Right lobe of liver (tissue), 6 donors: ENCODE data around the gene PHF12. TPM values are rescaled to one million over a fixed set of nuclear protein-coding genes. Genes with fewer than 3 reads are reported as not detected.
A peak's percentile ranks its signal among the peaks of the same experiment; 100 is the strongest.

Experiments
- ATAC-seq, 4 donors: fragments of 200-7000 bp; cut with Tn5 transposase; one replicate each; pipeline ENCODE4 v1.9.1; 2020; ENCODE audit warnings: mild to moderate bottlenecking in 4 of 4, moderate library complexity in 4 of 4
- DNase-seq, 3 donors: peaks; one replicate each; pipeline ENCODE4 v3.0.0-alpha.2; 2020
- H3K27ac ChIP-seq, 3 donors: fragments of 200-600 bp; one replicate each; pipeline ENCODE4 v1.8.0; 2022
- H3K27me3 ChIP-seq, 2 donors: fragments of 200-600 bp; one replicate each; pipeline ENCODE4 v1.8.0; 2022
- H3K36me3 ChIP-seq, 4 donors: fragments of 200-600 bp; sonication (generic) in 1 of 4; one replicate each; pipeline versions ENCODE4 v1.5.1 to v1.8.0; 2017 to 2022; ENCODE audit warnings: control low read depth in 1 of 4
- H3K4me1 ChIP-seq, 4 donors: fragments of 200-600 bp; sonication (generic) in 1 of 4; one replicate each; pipeline versions ENCODE4 v1.5.1 to v1.8.0; 2017 to 2022; ENCODE audit warnings: control low read depth in 1 of 4
- H3K4me3 ChIP-seq, 3 donors: fragments of 200-600 bp; one replicate each; pipeline ENCODE4 v1.8.0; 2022
- H3K9me3 ChIP-seq, 4 donors: fragments of 200-600 bp; sonication (generic) in 1 of 4; one replicate each; pipeline versions ENCODE4 v1.5.1 to v1.8.0; 2017 to 2022; ENCODE audit warnings: control low read depth in 1 of 4
- POLR2A ChIP-seq: fragments of 450-650 bp; IDR thresholded peaks from one replicate; pipeline ENCODE4 v1.6.1; 2017; ENCODE audit warnings: antibody characterized with exemption, mild to moderate bottlenecking
- WGBS: methylation state at CpG from one replicate; pipeline ENCODE4 v1.1.6; 2018; ENCODE audit warnings: low coverage, low lambda C conversion rate; ENCODE audit not compliant: insufficient coverage; ENCODE audit errors: missing lambda C conversion rate; 5-methylcytosine and 5-hydroxymethylcytosine counted together
- intact Hi-C, 2 donors: fragments of 100-400 bp; cut with DNase I; formaldehyde crosslinking; loops; one replicate each; pipeline versions ENCODE4 v1.11.2 to v1.14.1; 2022
- total RNA-seq, 6 experiments: library from RNA; depleted of rRNA in 2 of 6; stranded (reverse); fragments of >200 nt in 2 of 6; fragmentation: NEBNext Ultra II Directional in 3 of 6; extraction: Animal tissue kit (Norgen Biotek cat#: 25700) in 3 of 6; gene quantifications; one replicate each; pipeline versions ENCODE4 v1.1.0 to v1.2.4, GENCODE V29; 2016 to 2023
- TF ChIP-seq, protein P1 (sequence below), 4 donors: fragments of 200-600 bp in 3 of 4; fragments of 450-650 bp in 1 of 4; IDR thresholded peaks; one replicate each; pipeline versions ENCODE4 v1.5.1 to v1.8.0; 2016 to 2022; ENCODE audit warnings: antibody characterized with exemption in 4 of 4, mild to moderate bottlenecking in 2 of 4
- donor health status: DM: no; HTN: yes; CAD: no.
- donor health status: DM: no; HTN: no; CAD: no.
- donor health status: DM: no; HTN: no; CAD: no.
- donor health status: DM: no; HTN: yes; CAD: no.
- donor health status: DM: no; HTN: yes; CAD: no.

The PHF12 gene
- total RNA-seq, 6 experiments from 2014 or later, result 13.0 to 33.1 (median 17.4) TPM

DNA sequence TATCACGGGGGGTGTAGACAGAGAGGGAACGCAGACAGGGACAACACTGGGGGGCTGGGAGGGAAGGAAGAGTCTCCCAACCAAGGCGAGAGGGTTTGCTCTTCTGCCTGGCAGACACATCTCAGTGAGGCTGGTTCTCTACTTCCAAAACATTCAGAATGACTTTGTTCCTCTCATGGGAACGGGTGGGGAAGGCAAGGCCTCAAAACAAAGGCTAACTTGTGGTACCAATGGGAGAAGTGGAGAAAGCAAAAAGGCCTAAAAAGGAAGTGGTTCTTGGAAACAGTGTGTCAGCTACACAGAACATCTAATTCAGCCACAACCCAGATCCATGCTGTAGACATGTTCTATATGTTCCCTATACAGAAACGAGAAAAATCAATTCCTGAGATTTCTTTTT, 61.3 kb downstream of the PHF12 start:
- ATAC-seq, result peak in 1 of 4 donors; percentile 18
- no peak for DNase-seq
- intact Hi-C loops, result no loop called here
- H3K4me1 ChIP-seq, result peaks cover 0 to 29% (median 10%) of the 10 kb centered on the region in 4 donors
- H3K27me3 ChIP-seq, result no peaks in the 10 kb centered on the region
- no peak overlapping the region for H3K27ac ChIP-seq
- no peak for TF ChIP-seq POLR2A
- TF ChIP-seq, protein P1, sequence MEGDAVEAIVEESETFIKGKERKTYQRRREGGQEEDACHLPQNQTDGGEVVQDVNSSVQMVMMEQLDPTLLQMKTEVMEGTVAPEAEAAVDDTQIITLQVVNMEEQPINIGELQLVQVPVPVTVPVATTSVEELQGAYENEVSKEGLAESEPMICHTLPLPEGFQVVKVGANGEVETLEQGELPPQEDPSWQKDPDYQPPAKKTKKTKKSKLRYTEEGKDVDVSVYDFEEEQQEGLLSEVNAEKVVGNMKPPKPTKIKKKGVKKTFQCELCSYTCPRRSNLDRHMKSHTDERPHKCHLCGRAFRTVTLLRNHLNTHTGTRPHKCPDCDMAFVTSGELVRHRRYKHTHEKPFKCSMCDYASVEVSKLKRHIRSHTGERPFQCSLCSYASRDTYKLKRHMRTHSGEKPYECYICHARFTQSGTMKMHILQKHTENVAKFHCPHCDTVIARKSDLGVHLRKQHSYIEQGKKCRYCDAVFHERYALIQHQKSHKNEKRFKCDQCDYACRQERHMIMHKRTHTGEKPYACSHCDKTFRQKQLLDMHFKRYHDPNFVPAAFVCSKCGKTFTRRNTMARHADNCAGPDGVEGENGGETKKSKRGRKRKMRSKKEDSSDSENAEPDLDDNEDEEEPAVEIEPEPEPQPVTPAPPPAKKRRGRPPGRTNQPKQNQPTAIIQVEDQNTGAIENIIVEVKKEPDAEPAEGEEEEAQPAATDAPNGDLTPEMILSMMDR (IDR thresholded peaks at IDR 0.05), result no peak
- WGBS, result 72% methylated on average over 5 of the region's 5 CpGs
- H3K9me3 ChIP-seq, result no peaks in the 10 kb centered on the region
- H3K36me3 ChIP-seq, result peaks cover 0 to 10% (median 5%) of the 10 kb centered on the region in 4 donors
- H3K4me3 ChIP-seq, result no peak overlapping the region

DNA sequence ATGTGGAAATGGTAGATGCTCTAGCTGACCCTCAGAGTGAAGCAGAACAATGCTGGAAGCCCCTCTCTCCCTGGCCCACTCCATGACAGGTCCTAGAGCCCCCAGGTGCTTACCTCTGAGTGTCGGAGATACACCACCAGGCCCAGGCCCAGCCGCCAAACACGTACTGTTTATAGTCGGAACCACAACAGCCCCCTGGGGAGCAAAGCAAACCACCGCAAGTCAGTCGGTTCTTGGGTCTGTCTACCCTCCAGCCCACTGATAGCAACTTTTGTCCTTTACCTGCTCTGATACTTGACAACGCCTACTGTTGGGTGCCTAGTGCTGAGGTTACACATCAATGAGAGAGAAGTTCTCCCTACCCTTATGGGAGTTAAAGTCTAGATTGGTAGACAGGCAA, 62.5 kb downstream of the PHF12 start:
- DNase-seq (no peak), ATAC-seq (no peak)
- Histone ChIP-seq H3K4me3 (no peak overlapping the region), H3K9me3 (no peaks in the 10 kb centered on the region), H3K27ac (no peak overlapping the region), H3K4me1 (peaks cover 0 to 19% (median 7%) of the 10 kb centered on the region in 4 donors), H3K27me3 (no peaks in the 10 kb centered on the region), H3K36me3 (peaks cover 0 to 19% (median 8%) of the 10 kb centered on the region in 4 donors)
- TF ChIP-seq, protein P1 (IDR thresholded peaks at IDR 0.05), result no peak
- TF ChIP-seq POLR2A, result no peak
- WGBS, result 97% methylated on average over 5 of the region's 7 CpGs
- intact Hi-C loops, result no loop called here

DNA sequence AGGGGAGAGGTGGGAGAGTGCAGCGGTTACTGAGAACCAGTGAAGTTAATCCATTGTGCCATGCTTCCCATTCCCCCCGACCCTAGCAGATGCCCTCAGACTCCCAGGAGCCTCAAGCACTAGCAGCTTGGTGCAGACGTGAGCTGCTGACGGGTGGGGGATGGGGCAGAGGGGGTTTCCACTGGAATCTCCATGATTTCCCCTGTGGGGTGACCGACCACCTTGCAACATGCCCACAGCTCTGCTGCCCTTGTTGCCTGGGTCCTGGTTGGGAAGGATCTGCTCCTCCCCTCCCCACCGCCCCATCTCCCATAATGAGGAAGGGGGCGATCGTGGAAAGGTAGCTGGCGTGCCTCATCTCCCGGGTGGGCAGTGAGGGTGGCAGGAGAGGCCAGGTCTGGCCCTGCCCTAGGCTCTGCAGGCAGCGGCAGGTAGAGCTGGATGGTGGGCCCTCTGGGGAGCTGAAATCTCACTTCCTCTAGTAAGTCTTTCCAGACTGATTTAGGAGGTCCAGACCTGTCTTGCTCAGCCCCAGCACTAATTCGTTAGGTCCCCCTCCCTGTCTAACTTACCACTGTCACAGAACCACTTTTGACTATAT, 63.3 kb downstream of the PHF12 start:
- H3K36me3 ChIP-seq, result peaks cover 0 to 25% (median 9%) of the 10 kb centered on the region in 4 donors
- no peak overlapping the region for H3K4me3 ChIP-seq
- DNase-seq (no peak), ATAC-seq (no peak)
- intact Hi-C loops, result no loop called here
- H3K27me3 ChIP-seq, result no peaks in the 10 kb centered on the region
- 100% methylated on average over 1 of the region's 12 CpGs for WGBS
- no peak overlapping the region for H3K27ac ChIP-seq
- TF ChIP-seq POLR2A, result peak; percentile 12
- TF ChIP-seq, protein P1 (IDR thresholded peaks at IDR 0.05), result no peak
- no peaks in the 10 kb centered on the region for H3K9me3 ChIP-seq
- peaks cover 0 to 10% (median 3%) of the 10 kb centered on the region in 4 donors for H3K4me1 ChIP-seq

DNA sequence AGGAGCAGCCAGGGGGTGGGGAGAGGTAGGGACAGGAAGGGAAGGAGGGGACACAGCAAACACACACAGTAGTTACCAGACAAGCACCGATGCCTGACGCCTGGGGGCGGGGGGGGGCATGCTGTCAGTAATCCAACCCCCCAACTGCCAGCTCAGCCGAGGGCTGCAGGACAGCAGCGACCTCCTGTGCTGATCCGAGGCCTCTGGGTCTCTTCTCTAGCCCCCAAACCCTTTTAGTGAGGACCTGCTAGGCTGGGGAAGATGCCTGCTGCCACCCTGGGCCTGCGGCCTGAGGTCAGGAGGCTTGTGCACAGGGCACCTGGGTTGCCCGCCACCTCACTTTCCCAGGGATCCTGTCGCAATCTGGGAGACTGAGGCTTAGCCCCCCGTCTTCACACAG, 65.4 kb downstream of the PHF12 start:
- TF ChIP-seq, protein P1 (IDR thresholded peaks at IDR 0.05), result no peak
- no peak for TF ChIP-seq POLR2A

More for the DNA sequence above, 65.4 kb downstream of the PHF12 start:
- no peaks in the 10 kb centered on the region for H3K9me3 ChIP-seq
- ATAC-seq (no peak), DNase-seq (no peak)
- no peak overlapping the region for H3K27ac ChIP-seq
- intact Hi-C loops, result no loop called here
- no peaks in the 10 kb centered on the region for H3K27me3 ChIP-seq
- peaks cover 0 to 5% (median 0%) of the 10 kb centered on the region in 4 donors for H3K4me1 ChIP-seq
- peaks cover 11 to 45% (median 24%) of the 10 kb centered on the region in 4 donors for H3K36me3 ChIP-seq
- no peak overlapping the region for H3K4me3 ChIP-seq
- WGBS, result no CpG with 5 or more reads among the region's 10 CpGs
